ENCODE results near the gene CEACAM3.

DNA sequence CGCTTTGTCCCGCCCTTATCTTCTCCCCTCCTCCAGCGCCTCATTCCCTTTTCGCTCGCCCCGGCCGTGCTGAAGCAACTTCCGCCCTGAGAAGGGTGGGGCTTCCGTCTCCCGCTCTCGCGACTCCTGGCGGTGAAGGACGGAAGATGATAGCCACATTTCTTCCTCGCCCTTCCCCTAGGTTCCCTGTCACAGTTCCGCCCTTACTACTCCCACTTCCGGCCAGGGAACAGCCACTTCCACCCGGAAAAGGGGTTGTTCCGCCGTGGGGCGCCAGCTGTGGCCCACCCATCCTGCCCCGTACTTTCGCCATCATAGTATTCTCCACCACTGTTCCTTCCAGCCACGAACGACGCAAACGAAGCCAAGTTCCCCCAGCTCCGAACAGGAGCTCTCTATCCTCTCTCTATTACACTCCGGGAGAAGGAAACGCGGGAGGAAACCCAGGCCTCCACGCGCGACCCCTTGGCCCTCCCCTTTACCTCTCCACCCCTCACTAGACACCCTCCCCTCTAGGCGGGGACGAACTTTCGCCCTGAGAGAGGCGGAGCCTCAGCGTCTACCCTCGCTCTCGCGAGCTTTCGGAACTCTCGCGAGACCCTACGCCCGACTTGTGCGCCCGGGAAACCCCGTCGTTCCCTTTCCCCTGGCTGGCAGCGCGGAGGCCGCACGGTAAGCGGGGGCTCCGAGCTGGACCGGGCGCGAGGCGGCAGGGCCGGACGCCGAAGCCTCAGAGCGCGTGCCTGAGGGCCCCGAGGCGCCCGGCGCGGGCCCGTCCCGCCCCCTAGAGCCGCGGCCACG lies 63.4 kb downstream of the CEACAM3 start, which contains the start of gene RPS19:
- peak; percentile 31 to 77 (median 61) for TF ChIP-seq CTCF (IDR thresholded peaks at IDR 0.05)
- TF ChIP-seq POLR2A (IDR thresholded peaks at IDR 0.05; ENCODE audit: low read depth) = peak; percentile 44
- TF ChIP-seq POLR2AphosphoS5 (IDR thresholded peaks at IDR 0.05) = peak; percentile 91 to 94

Measured in esophagus muscularis mucosa (tissue), 3 donors.